ENCODE data around the gene CERS5. TPM values are rescaled to one million over a fixed set of nuclear protein-coding genes. Genes with fewer than 3 reads are reported as not detected.
A peak's percentile ranks its signal among the peaks of the same experiment; 100 is the strongest.
"Not testable (repeated sequence)": the region's sequence is repeated elsewhere in the genome, so short reads cannot be mapped to it uniquely, and the experiment has no call there.

The CERS5 gene
- total RNA-seq, 1 experiment from 2014 or later = 29.8 TPM

DNA sequence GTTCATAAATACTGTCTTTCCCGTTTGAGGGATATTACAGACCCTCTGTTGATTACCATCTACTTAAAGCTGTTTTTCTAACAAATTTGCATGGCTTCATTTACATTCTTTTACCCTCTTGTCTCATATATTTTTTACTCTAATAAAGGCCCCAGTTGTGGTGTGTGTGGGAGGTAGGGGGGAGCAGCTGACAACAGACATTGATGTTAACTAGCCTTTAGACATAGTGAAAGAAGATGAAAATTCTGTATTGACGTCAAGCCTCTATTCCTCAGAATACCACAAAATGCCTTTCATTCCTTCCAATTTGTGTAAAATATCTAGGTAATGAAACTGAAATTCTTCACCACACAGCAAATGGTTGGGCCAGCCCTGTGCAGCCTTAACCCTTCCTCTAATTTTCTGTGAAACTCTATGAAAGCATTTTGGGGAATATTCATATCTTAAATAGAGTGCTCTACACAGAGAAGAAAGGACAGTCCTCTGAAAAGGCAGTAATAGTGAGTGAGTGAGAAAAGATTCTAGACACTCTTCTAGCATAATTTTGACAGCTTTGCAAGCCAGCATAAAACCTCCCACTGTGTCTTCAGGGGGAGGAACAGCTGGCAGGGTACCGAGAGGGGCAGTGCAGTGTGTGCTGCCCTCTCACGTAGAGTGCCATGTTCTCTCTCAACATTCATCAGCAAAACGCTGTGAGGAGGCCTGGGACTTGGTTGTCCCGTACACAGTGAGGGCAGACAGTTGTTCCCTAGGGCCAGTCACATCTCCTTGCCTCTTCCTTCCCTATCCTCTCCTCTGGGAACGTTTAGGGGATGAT, 20.1 kb upstream of the CERS5 start:
- no peak for DNase-seq (ENCODE audit: extremely low read depth, low read depth)

DNA sequence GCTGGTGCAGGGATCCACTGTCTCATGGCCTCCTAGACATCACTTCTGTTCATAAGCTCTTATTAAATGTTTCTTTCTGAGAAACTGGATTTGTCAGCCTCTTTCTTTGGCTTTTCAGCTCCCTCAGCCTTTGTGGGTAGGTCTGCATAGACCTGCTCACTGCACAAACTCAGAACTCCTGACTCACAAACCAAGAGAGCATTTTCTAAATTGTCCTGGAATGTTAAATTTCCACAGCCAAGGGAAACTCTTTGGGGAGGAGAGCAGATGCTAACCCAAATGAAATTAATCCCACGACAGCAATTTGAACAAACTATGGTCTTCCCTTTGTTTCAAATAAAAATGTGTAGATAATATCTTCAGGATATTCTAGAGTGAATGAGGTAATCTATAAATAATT, 19.5 kb upstream of the CERS5 start:
- DNase-seq (ENCODE audit: extremely low read depth, low read depth) = no peak

DNA sequence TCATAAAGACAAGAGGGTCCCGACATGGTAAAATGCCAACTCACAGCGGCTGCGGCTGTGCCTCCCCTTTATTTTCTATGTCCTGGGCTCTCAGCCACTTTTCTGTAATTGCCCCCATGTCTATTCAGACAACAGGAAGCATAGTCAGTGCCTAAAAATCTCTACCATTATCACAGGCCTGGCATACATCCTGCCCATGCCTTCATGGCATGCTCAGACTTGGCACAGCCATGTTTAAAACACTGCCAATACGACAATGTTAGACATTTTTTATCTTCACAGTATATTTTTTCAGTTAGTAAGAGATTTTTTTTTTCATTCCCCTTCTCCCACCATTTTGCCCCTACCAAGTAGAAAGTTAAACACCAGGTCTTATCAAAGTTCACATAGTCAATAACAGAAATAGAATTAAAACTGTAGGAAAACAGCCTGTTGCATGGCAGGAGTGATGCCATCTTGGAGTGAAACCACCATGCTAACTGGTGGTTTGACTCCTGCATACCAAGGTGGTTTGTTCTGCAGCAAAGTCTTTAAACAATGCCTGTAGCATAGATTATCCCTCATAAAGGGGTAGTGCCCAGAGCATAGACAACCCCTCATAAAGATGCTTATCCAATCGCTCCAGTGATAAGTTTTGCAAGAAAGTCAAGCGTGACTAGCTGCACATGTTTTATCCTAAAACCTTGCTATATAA, 18.9 kb upstream of the CERS5 start:
- no peak for DNase-seq (ENCODE audit: extremely low read depth, low read depth)

DNA sequence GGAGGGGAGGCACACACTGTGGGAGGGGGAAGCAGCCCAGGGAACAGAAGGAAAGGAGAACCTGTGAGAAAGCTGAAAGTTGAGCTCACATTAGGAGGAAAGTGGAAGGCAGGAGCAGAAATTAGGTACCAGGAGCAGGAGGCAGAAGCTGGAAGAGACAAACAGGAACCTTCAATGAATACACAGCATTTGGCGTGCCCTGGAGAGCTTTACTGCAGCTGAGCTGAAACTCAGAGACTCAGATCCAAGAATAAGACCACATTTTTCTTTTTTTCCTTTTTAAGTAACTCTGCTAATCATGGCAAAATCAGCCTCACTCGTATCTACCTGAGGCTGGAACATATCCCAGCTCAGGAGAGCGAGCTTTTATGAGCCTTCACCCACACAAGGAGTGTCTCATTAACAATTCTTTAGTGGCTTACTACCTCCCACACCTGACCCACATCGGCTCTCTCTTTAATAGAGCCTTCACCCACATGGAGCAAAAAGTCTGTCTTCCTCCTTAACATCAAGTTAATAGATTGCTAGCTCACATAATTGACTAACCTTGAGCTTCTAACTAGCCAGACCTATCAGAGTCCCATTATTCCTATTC, 18.2 kb upstream of the CERS5 start:
- DNase-seq (ENCODE audit: extremely low read depth, low read depth) = no peak

DNA sequence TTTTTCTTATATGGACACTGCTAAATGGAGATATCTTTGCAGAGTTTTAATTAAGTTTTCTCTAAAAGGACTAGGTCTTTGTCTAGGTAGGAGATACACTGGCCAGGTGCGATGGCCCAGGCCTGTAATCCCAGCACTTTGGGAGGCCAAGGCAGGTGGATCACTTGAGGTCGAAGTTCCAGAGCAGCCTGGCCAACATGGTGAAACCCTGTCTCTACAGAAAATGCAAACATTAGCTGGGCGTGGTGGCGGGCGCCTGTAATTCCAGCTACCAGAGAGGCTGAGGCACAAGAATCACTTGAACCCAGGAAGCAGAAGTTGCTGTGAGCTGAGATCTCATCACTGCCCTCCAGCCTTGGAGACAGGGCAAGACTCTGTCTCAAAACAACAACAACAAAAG, 17.1 kb upstream of the CERS5 start:
- DNase-seq (ENCODE audit: extremely low read depth, low read depth) = no peak

DNA sequence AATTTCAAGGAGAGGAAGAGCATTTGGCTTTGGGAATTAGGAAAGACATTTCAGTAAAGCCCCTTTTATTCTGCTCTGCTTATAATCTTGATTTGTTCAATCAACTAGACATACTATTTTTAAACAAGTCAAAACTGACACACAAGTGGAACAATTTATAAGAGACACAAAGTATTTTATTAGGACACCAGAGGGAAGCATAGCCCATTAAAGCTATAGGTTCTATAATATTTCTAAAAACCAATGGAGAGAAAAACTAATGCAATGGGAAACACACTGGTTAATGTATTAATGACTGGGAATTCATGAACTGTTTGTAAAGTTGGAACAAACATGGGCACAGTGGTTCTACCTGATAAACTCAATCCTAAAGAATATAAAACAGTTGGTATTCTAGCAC, 15.3 kb upstream of the CERS5 start:
- DNase-seq (ENCODE audit: extremely low read depth, low read depth) = no peak

DNA sequence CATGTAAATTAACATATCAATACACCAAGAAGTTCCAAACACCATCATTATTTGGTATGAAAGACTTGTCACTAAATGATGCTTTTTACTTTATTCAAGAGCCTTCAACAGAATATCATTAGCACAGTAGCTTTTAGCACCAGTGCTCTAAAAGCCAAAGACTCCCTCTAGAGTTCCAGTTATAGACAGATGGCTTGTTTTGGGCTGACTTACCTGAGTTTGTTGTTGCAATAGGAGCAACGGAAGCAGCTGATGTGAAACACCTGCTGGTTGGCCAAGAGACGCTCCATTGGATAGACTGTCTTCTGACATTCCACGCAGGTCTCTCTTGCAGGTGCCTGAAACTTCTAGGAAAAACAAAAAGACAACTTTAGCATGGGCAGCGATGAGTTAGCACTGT, 14.5 kb upstream of the CERS5 start:
- DNase-seq (ENCODE audit: extremely low read depth, low read depth) = no peak

DNA sequence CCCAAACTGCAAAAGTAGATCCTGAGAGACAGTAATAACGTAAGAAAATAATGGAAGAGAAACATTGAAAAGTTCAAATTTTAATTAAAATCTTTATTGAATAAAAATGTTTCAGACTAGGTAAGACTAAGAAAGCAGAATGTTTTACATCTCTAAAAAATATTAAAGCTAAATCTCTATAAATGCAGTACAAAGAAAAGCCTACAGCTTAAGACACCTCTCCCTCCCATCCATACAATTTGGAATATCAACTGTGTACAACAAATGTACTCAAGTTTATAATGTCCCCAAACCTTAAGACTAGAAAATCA, 8.5 kb upstream of the CERS5 start:
- no peak for DNase-seq (ENCODE audit: extremely low read depth, low read depth)

DNA sequence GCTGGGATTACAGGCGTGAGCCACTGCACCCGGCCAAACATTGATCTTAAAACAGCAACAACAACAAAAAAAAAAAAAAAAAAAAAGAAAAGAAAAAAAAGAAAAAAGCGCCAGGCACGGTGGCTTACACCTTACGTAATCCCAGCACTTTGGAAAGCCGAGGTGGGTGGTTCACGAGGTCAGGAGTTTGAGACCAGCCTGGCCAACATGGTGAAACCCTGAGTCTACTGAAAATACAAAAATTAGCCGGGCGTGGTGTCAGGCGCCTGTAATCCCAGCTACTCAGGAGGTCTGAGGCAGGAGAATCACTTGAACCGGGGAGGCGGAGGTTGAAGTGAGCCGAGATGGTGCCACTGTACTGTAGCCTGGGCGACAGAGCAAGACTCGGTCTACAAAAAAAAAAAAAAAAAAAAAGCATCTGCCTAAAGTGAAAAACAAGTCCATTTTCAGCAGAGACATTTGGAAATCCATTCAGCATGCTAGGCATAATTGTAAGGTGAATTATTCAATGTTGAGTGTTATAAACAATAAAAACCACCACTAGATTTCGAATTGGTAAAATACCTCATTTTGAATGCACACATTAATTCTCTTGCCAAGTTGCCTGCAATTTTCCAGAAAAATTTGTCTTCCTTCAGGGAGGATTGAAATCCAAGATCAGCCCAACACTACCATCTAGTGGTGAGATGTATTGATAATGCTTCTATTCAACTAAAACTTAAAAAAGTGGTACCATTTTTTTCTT, 8.0 kb upstream of the CERS5 start:
- peak; percentile 65 for DNase-seq (ENCODE audit: extremely low read depth, low read depth)

DNA sequence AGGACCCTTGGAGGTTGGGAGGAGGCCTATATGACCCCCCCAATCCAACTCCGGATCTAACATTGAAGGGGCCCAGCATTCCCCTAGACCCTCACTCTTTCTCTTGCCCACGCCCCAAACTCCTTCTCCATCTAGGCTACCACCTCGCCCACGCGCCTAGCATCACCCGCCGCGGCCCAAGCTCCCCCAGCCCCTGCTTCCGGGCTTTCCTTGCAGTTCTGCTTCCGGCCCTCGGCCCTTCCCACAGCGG, 445 bp downstream of the CERS5 start:
- no peak for DNase-seq (ENCODE audit: extremely low read depth, low read depth)

DNA sequence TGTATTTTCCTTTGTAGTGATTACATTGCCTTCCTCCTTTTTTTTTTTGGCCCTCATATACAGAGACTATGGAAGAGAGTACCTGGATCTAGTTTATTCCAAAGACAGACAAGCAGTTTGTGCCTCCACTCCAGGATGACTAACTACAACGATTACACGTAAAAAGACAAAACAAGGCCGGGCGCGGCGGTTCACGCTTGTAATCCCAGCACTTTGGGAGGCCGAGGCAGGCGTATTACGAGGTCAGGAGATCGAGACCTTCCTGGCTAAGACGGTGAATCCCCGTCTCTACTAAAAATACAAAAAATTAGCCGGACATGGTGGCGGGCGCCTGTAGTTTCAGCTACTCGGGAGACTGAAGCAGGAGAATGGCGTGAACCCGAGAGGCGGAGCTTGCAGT, 2.2 kb downstream of the CERS5 start:
- DNase-seq (ENCODE audit: extremely low read depth, low read depth) = no peak

DNA sequence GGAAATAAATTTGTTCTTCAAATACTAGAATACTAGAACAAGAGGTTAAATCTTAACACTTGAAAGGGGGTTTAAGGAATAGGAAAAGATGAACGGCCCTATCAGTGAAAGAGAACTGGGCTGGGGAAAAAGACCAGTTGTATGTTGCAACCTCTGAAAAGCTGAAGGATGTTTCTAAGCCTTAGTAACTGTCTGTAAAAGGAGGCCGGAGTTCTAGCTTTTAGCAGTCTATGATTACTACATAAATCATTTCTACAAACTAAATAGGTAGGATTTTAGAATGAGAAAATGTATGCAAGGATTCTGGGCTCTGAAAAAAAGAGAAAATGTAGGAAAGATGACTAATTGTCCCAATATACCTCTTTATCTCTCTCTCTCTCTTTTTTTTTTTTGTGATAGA, 4.9 kb downstream of the CERS5 start:
- no peak for DNase-seq (ENCODE audit: extremely low read depth, low read depth)

DNA sequence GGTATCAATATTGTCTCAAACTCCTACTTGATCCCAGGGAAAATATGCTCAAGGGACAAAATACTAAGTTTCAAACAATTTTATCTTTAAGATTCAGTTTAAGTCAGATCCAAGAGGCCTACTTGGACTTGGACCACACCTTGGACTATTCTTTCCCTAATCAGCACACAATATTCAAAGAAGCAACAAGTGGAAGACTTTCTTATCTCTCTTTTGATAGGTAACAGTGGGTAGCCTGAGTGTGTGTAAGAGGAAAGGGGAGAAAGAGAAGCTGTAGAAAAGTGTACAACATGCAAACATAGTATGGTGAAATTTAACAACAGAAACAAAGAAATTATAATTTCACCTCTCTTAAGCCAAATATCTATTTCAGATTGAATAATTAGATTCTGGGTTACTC, 6.5 kb downstream of the CERS5 start:
- DNase-seq (ENCODE audit: extremely low read depth, low read depth) = no peak

DNA sequence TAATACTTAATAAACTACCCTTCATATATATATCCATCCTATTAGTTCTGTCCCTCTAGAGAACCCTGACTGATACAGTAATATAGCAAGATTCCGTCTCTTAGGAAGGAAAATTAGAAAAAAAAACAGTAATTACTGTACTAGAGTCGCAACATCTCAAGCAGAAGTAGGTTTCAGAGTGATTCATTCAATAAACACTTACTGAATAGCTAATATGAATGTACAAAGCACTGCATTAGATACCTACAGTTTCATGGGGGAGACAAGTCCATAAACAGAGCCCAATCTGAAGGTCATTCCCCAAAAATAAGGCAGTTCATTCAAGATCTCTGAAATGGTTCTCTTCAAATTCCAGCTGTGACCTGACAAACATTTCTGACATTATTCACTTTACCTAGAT, 9.9 kb downstream of the CERS5 start:
- DNase-seq (ENCODE audit: extremely low read depth, low read depth) = no peak

DNA sequence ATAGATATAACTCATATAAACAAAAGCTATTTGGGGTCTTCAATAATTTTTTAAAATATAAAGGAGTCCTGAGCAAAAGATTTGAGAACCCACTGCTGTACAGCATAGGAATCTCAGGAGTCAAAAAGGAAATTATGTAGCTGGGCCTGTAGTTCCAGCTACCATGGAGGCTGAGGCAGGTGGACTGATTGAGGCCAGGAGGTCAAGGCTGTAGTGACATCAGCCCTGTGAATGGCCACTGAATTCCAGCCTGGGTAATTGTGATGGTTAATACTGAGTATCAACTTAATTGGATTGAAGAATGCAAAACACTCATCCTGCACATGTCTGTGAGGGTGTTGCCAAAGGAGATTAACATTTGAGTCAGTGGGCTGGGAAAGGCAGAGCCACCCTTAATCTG, 10.5 kb downstream of the CERS5 start:
- DNase-seq (ENCODE audit: extremely low read depth, low read depth) = no peak

DNA sequence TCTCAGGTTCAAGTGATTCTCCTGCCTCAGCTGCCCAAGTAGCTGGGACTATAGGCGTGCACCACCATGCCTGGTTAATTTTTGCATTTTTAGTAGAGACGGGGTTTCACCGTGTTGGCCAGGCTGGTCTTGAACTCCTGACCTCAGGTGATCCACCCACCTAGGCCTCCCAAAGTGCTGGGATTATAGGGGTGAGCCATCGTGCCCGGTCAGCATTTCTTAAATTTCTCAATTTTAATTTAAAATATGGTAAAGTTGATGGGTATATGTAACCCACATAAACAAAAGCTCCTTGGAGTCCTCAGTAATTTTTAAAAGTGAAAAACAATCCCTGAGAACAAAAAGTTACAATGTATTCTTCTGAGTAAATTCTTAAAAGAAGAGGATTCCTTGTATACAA, 12.2 kb downstream of the CERS5 start:
- not testable (repeated sequence) for DNase-seq (ENCODE audit: extremely low read depth, low read depth)

DNA sequence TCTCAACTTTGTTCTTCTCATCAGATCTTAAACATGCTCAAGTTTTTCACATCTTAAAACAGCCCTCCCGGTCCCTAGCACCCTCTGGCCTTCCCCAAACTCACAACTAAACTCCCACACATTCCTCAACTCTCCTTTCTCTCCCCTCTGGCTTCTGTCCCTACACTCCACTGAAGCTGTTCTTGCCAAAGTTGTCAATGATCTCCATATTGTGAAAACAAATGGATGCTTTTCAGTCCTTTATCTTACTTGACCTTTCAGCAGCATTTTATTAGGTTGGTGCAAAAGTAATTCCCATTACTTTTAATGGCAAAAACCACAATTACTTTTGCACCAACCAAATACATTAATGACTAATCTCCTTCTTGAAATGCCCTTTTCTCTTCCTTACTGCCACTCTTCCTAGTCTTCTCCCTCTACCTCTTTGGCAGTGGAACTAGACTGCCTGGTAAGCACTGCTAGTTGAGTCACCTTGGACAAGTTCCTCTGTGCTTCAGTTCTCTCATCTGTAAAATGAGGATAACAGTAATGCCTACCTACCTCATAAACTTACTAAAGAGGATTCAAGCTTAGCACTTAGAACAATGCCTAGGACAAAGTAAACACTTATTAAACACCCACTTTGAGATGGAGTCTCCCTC, 16.0 kb downstream of the CERS5 start:
- DNase-seq (ENCODE audit: extremely low read depth, low read depth) = no peak

DNA sequence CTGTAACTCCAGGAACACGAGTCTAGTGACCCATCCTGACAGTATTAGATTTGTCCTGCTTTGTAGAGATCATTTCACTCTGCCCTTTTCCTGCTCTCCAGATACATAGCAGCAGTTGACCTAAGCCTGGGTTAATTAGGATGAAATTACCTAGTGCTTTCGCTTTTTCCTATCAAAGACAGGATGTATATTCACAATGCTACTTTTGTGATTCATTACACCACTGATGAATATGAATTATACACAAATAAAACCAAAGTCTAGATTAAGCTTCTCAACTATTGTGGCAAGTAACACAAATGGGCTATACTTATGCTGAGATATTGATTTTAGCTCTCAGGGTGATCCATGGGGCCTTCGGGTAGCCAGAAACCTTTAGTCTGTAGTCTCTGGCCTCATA, 17.9 kb downstream of the CERS5 start:
- DNase-seq (ENCODE audit: extremely low read depth, low read depth) = no peak

DNA sequence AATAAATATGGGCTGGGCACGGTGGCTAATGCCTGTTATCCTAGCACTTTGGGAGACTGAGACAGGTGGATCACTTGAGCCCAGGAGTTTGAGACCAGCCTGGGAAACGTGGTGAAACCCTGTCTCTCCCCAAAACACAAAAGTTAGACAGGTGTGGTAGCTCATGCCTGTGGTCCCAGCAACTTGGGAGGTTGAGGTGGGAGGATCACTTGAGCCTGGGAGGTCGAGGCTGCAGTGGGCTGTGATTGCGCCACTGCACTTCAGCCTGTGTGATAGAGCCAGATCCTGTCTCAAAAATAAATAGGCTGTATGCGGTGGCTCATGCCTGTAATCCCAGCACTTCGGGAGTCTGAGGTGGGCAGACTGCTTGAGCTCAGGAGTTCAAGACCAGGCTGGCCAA, 19.2 kb downstream of the CERS5 start:
- DNase-seq (ENCODE audit: extremely low read depth, low read depth) = not testable (repeated sequence)

DNA sequence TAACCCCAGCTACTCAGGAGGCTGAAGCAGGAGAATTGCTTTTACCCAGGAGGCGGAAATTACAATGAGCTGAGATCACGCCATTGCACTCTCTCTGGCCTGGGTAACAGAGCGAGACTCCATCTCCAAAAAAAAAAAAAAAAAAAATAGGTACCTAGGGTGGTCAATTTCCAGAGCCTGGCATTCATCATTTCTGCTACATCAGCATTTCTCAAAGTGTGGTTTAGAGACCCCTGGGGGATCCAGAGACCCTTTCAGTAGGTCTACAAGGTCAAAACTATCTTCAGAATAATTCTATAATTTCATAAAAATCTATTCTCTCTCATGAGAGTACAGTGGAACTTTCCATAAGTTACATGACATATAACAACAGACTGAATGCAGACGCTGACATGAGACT, 19.9 kb downstream of the CERS5 start:
- DNase-seq (ENCODE audit: extremely low read depth, low read depth) = no peak

DNA sequence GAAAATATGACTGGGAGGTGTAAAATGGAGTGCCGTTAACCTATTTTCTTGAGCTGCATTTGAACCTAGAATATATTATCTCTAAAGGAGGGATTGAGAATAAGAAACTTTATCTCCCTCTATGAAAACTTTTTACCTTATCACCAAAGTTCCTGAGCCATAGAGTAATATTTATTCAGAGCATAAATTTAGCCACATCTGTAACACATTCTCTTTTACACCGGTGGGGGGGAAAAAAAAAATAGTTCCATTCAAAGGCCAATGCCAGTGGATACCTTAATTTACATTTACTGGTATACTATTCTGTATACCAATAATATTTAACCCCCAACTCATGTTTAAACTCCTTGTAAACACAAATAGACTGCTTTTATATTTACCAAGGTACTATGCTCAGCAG, 21.7 kb downstream of the CERS5 start:
- DNase-seq (ENCODE audit: extremely low read depth, low read depth) = no peak

Measured in NCI-H460 (cell line).